ENCODE data around the gene ANXA10.
A peak's percentile ranks its signal among the peaks of the same experiment; 100 is the strongest.

ANXA10 gene

GRCh38 chr4:168092176-168092712 lies at the start of gene ANXA10:
Gene ANXA10, plus strand, starts transcription at chr4:168092537. Its CDS starts 164 bp downstream, at chr4:168092701.
- no peaks in the 10 kb centered on the region for H4K20me1 ChIP-seq (ENCODE audit: insufficient read depth, low read length)
- H3K4me2 ChIP-seq (ENCODE audit: low read length) = no peak within 1 kb of the TSS
- no peaks in the 10 kb centered on the region for H3K4me1 ChIP-seq (ENCODE audit: low read length)
- H3K27me3 ChIP-seq (ENCODE audit: low read depth, low read length) = no peaks in the 10 kb centered on the region
- H3K4me3 ChIP-seq (ENCODE audit: low read length) = no peak within 1 kb of the TSS
- H3K79me2 ChIP-seq (ENCODE audit: low read length) = no peaks in the 10 kb centered on the region
- no peak within 1 kb of the TSS for H2AFZ ChIP-seq (ENCODE audit: low read depth, low read length)
- no peak within 1 kb of the TSS for H3K27ac ChIP-seq (ENCODE audit: low read length)
- H3K9ac ChIP-seq (ENCODE audit: low read length) = no peak within 1 kb of the TSS
- no peak for TF ChIP-seq EZH2phosphoT487 (IDR thresholded peaks at IDR 0.05; ENCODE audit: low read depth)
- TF ChIP-seq, protein P1, sequence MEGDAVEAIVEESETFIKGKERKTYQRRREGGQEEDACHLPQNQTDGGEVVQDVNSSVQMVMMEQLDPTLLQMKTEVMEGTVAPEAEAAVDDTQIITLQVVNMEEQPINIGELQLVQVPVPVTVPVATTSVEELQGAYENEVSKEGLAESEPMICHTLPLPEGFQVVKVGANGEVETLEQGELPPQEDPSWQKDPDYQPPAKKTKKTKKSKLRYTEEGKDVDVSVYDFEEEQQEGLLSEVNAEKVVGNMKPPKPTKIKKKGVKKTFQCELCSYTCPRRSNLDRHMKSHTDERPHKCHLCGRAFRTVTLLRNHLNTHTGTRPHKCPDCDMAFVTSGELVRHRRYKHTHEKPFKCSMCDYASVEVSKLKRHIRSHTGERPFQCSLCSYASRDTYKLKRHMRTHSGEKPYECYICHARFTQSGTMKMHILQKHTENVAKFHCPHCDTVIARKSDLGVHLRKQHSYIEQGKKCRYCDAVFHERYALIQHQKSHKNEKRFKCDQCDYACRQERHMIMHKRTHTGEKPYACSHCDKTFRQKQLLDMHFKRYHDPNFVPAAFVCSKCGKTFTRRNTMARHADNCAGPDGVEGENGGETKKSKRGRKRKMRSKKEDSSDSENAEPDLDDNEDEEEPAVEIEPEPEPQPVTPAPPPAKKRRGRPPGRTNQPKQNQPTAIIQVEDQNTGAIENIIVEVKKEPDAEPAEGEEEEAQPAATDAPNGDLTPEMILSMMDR (IDR thresholded peaks at IDR 0.05; ENCODE audit: low read depth, low read length) = no peak
- H3K9me3 ChIP-seq (ENCODE audit: insufficient read depth, low read length) = peaks cover 14% of the 10 kb centered on the region; the same call in 1 of the 2 replicates
- peaks cover 7% of the 10 kb centered on the region for H3K36me3 ChIP-seq (replicated peaks; ENCODE audit: low read depth, low read length)

- H3K79me2 ChIP-seq (ENCODE audit: low read length) = no peaks in the 10 kb centered on the region
- H3K9me3 ChIP-seq (ENCODE audit: insufficient read depth, low read length) = peaks cover 6% of the 10 kb centered on the region; the same call in 1 of the 2 replicates
- H3K27ac ChIP-seq (ENCODE audit: low read length) = no peak overlapping the region
- TF ChIP-seq, protein P1 (IDR thresholded peaks at IDR 0.05; ENCODE audit: low read depth, low read length) = no peak
- TF ChIP-seq EZH2phosphoT487 (IDR thresholded peaks at IDR 0.05; ENCODE audit: low read depth) = no peak
- no peaks in the 10 kb centered on the region for H3K27me3 ChIP-seq (ENCODE audit: low read depth, low read length)
- H3K9ac ChIP-seq (ENCODE audit: low read length) = no peak overlapping the region
- no peak overlapping the region for H2AFZ ChIP-seq (ENCODE audit: low read depth, low read length)
- H3K4me3 ChIP-seq (ENCODE audit: low read length) = no peak overlapping the region
- H3K4me2 ChIP-seq (ENCODE audit: low read length) = no peak overlapping the region
- H3K36me3 ChIP-seq (replicated peaks; ENCODE audit: low read depth, low read length) = no peaks in the 10 kb centered on the region
- H4K20me1 ChIP-seq (ENCODE audit: insufficient read depth, low read length) = no peaks in the 10 kb centered on the region
- no peaks in the 10 kb centered on the region; the same call in 1 of the 2 replicates for H3K4me1 ChIP-seq (ENCODE audit: low read length)
These were observed 47.0 kb upstream of the ANXA10 start for GRCh38 chr4:168045354-168045753.

DNA sequence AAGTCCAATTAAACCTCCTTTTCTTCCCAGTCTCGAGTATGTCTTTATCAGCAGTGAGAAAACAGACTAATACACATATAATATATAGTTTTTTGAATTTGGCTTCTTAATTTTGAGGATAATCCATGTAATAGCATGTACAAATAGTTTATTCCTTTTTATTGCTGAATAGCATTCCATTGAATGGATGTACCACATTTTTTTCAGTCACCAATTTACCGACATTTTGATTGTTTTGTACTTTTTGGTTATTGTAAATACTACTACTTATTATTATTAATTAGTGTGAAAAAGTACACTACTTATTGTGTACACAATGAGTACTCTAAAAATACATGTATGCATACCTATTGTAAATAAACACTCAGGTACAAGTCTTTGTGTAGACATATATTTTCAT lies 42.3 kb upstream of the ANXA10 start:
- H3K9me3 ChIP-seq (ENCODE audit: insufficient read depth, low read length) = peaks cover 7% of the 10 kb centered on the region; the same call in 1 of the 2 replicates
- H3K4me1 ChIP-seq (ENCODE audit: low read length) = peaks cover 11% of the 10 kb centered on the region
- no peaks in the 10 kb centered on the region for H3K79me2 ChIP-seq (ENCODE audit: low read length)
- H2AFZ ChIP-seq (ENCODE audit: low read depth, low read length) = no peak overlapping the region
- H3K27me3 ChIP-seq (ENCODE audit: low read depth, low read length) = no peaks in the 10 kb centered on the region
- H3K4me2 ChIP-seq (ENCODE audit: low read length) = no peak overlapping the region
- no peak overlapping the region for H3K4me3 ChIP-seq (ENCODE audit: low read length)
- TF ChIP-seq, protein P1 (IDR thresholded peaks at IDR 0.05; ENCODE audit: low read depth, low read length) = no peak
- TF ChIP-seq EZH2phosphoT487 (IDR thresholded peaks at IDR 0.05; ENCODE audit: low read depth) = no peak
- no peak overlapping the region for H3K9ac ChIP-seq (ENCODE audit: low read length)
- no peaks in the 10 kb centered on the region for H3K36me3 ChIP-seq (replicated peaks; ENCODE audit: low read depth, low read length)
- no peaks in the 10 kb centered on the region for H4K20me1 ChIP-seq (ENCODE audit: insufficient read depth, low read length)
- no peak overlapping the region for H3K27ac ChIP-seq (ENCODE audit: low read length)

GRCh38 chr4:168051526-168051925 lies 40.8 kb upstream of the ANXA10 start:
- Histone ChIP-seq H3K27me3 (ENCODE audit: low read depth, low read length) (no peaks in the 10 kb centered on the region), H3K79me2 (ENCODE audit: low read length) (no peaks in the 10 kb centered on the region), H3K27ac (ENCODE audit: low read length) (no peak overlapping the region), H2AFZ (ENCODE audit: low read depth, low read length) (0 out of 2 replicates have a peak overlapping the region, but pooled peaks have one; percentile 5), H4K20me1 (ENCODE audit: insufficient read depth, low read length) (no peaks in the 10 kb centered on the region), H3K4me2 (ENCODE audit: low read length) (no peak overlapping the region), H3K9me3 (ENCODE audit: insufficient read depth, low read length) (peaks cover 7% of the 10 kb centered on the region; the same call in 1 of the 2 replicates), H3K36me3 (replicated peaks; ENCODE audit: low read depth, low read length) (no peaks in the 10 kb centered on the region), H3K4me1 (ENCODE audit: low read length) (peaks cover 13% of the 10 kb centered on the region), H3K9ac (ENCODE audit: low read length) (no peak overlapping the region), H3K4me3 (ENCODE audit: low read length) (no peak overlapping the region)
- TF ChIP-seq, protein P1 (IDR thresholded peaks at IDR 0.05; ENCODE audit: low read depth, low read length) = no peak
- TF ChIP-seq EZH2phosphoT487 (IDR thresholded peaks at IDR 0.05; ENCODE audit: low read depth) = no peak
